Loucy (cell line): ENCODE results near the gene RTN3.

Experiments used
- H2AFZ ChIP-seq: fragments of 200-600 bp; sonication (generic); 2 replicates; pipeline ENCODE4 v1.6.0; 2016; ENCODE audit warnings: antibody characterized with exemption, mild to moderate bottlenecking, low read length, moderate library complexity
- H3F3A ChIP-seq: fragments of 200-600 bp; 2 replicates; pipeline ENCODE4 v1.6.0; 2016; ENCODE audit warnings: antibody characterized with exemption, low read depth, mild to moderate bottlenecking
- H3K27me3 ChIP-seq: fragments of 200-600 bp; sonication (generic); 2 replicates; pipeline ENCODE4 v1.6.1; 2014; ENCODE audit warnings: low read length, mild to moderate bottlenecking; ENCODE audit not compliant: insufficient read depth, poor library complexity, severe bottlenecking
- H3K36me3 ChIP-seq: fragments of 200-600 bp; sonication (generic); 2 replicates; pipeline ENCODE4 v1.6.1; 2016; ENCODE audit warnings: low read length; ENCODE audit not compliant: insufficient read depth
- H3K4me1 ChIP-seq: fragments of 200-600 bp; sonication (generic); 2 replicates; pipeline ENCODE4 v1.5.1; 2014; ENCODE audit warnings: low read length, mild to moderate bottlenecking; ENCODE audit not compliant: insufficient read depth, poor library complexity, severe bottlenecking
- H3K4me2 ChIP-seq: fragments of 200-600 bp; sonication (generic); 2 replicates; pipeline ENCODE4 v1.6.0; 2014; ENCODE audit warnings: antibody characterized with exemption, low read length, low read depth, mild to moderate bottlenecking; ENCODE audit not compliant: poor library complexity, severe bottlenecking
- H3K4me3 ChIP-seq: fragments of 200-600 bp; sonication (generic); 2 replicates; pipeline ENCODE4 v1.5.1; 2014; ENCODE audit warnings: low read length, mild to moderate bottlenecking, mixed read lengths; ENCODE audit not compliant: poor library complexity, severe bottlenecking
- H3K79me2 ChIP-seq: fragments of 200-600 bp; sonication (generic); 2 replicates; pipeline ENCODE4 v1.6.1; 2014; ENCODE audit warnings: low read length; ENCODE audit not compliant: insufficient read depth
- H3K9ac ChIP-seq: fragments of 200-600 bp; sonication (generic); 2 replicates; pipeline ENCODE4 v1.6.0; 2014; ENCODE audit warnings: mild to moderate bottlenecking, low read depth, low read length, moderate library complexity; ENCODE audit not compliant: poor library complexity, severe bottlenecking
- H3K9me2 ChIP-seq: fragments of 200-600 bp; sonication (generic); replicated peaks from 2 replicates; pipeline ENCODE4 v1.6.1; 2016; ENCODE audit warnings: low read depth, low read length, mixed read lengths
- H3K9me3 ChIP-seq: fragments of 200-600 bp; sonication (generic); 2 replicates; pipeline ENCODE4 v1.6.1; 2014; ENCODE audit warnings: mild to moderate bottlenecking, antibody characterized with exemption, low read length, low read depth; ENCODE audit not compliant: insufficient read depth
- H4K20me1 ChIP-seq: fragments of 200-600 bp; sonication (generic); 2 replicates; pipeline ENCODE4 v1.6.0; 2014; ENCODE audit warnings: antibody characterized with exemption, low read length, mild to moderate bottlenecking; ENCODE audit not compliant: insufficient read depth, poor library complexity, severe bottlenecking
- EZH2phosphoT487 ChIP-seq: fragments of 200-600 bp; IDR thresholded peaks from 2 replicates; pipeline ENCODE4 v1.6.1; 2018; ENCODE audit warnings: antibody characterized with exemption, mild to moderate bottlenecking, moderate library complexity, borderline replicate concordance
- TF ChIP-seq, protein P1 (sequence below): fragments of 200-600 bp; sonication (generic); conservative IDR thresholded peaks from 2 replicates; pipeline ENCODE4 v1.5.1; 2014; ENCODE audit warnings: mild to moderate bottlenecking, antibody characterized with exemption, low read length

RTN3 gene

DNA sequence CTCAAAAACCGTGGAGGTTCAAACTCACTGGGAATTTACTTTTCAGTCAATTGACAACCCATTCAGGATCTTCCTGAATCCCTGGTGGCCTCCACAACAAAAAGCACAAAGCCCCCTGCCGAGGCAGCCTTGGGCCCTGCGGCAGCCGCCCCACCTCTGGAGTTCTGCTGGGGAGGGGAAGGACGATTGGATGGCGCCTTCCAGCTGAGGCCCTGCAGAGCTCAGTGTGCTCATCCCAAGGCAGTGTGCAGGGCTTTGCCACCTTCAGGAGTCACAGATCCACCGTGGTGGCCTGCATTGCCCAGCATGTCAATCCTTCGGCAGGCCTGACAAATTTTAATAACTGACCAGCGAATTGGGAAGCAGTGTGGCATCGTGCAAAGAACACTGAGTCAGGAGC, 79.9 kb downstream of the RTN3 start:
- peaks cover 9% of the 10 kb centered on the region; the same call in 1 of the 2 replicates for H3K79me2 ChIP-seq
- no peak overlapping the region for H3K4me2 ChIP-seq
- no peaks in the 10 kb centered on the region for H3K9me3 ChIP-seq
- H3K4me1 ChIP-seq = peaks cover 9% of the 10 kb centered on the region
- H3K9ac ChIP-seq = no peak overlapping the region
- H3K36me3 ChIP-seq = peaks cover 42% of the 10 kb centered on the region; the same call in 1 of the 2 replicates
- H2AFZ ChIP-seq = no peak overlapping the region
- no peaks in the 10 kb centered on the region for H3K27me3 ChIP-seq
- no peak overlapping the region for H3K4me3 ChIP-seq
- H3F3A ChIP-seq = no peaks in the 10 kb centered on the region
- TF ChIP-seq, protein P1, sequence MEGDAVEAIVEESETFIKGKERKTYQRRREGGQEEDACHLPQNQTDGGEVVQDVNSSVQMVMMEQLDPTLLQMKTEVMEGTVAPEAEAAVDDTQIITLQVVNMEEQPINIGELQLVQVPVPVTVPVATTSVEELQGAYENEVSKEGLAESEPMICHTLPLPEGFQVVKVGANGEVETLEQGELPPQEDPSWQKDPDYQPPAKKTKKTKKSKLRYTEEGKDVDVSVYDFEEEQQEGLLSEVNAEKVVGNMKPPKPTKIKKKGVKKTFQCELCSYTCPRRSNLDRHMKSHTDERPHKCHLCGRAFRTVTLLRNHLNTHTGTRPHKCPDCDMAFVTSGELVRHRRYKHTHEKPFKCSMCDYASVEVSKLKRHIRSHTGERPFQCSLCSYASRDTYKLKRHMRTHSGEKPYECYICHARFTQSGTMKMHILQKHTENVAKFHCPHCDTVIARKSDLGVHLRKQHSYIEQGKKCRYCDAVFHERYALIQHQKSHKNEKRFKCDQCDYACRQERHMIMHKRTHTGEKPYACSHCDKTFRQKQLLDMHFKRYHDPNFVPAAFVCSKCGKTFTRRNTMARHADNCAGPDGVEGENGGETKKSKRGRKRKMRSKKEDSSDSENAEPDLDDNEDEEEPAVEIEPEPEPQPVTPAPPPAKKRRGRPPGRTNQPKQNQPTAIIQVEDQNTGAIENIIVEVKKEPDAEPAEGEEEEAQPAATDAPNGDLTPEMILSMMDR = no peak
- TF ChIP-seq EZH2phosphoT487 = no peak
- H3K9me2 ChIP-seq = no peaks in the 10 kb centered on the region
- H4K20me1 ChIP-seq = peaks cover 16% of the 10 kb centered on the region

DNA sequence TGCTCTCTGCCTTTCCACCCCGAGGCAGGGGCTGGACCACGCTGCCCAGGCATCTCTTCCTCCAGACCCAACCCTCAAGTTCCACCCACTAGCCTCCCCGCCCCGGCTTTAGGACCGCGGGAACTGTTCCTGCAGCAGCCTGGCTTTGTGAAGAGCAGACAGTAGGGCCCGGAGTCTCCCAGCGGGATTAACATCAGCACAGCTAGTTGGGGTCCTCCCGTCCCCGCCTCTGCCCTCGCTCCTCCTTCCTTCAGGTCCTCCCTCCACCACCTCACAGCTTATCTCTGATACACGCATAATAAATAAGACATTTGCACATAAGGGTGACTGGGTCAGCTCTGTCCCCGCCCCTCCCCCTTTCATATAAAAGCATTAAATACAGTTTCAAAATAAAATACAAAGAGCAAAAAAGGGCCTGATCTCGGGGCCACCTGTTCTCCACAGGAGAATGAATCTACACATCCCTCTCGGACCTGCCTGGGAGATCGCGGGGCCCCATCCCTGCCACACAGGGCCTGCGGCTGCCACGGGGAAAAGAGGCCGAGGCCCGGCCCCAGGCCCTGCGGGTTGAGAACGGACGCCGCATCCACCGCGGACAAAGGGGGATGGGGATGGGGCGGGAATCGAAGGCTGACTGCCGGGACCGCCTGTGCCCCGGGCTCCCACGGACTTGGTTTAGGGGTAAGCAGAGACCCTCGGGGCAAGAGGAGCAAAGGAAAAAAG, 80.8 kb downstream of the RTN3 start:
- Histone ChIP-seq H3K9ac (no peak overlapping the region), H3F3A (no peaks in the 10 kb centered on the region), H3K4me1 (peaks cover 18% of the 10 kb centered on the region), H3K9me3 (no peaks in the 10 kb centered on the region), H3K4me2 (no peak overlapping the region), H4K20me1 (peaks cover 25% of the 10 kb centered on the region), H2AFZ (no peak overlapping the region), H3K9me2 (no peaks in the 10 kb centered on the region), H3K79me2 (peaks cover 18% of the 10 kb centered on the region), H3K36me3 (peaks cover 35% of the 10 kb centered on the region; the same call in 1 of the 2 replicates), H3K27me3 (no peaks in the 10 kb centered on the region), H3K4me3 (no peak overlapping the region)
- no peak for TF ChIP-seq EZH2phosphoT487
- TF ChIP-seq, protein P1 = no peak

DNA sequence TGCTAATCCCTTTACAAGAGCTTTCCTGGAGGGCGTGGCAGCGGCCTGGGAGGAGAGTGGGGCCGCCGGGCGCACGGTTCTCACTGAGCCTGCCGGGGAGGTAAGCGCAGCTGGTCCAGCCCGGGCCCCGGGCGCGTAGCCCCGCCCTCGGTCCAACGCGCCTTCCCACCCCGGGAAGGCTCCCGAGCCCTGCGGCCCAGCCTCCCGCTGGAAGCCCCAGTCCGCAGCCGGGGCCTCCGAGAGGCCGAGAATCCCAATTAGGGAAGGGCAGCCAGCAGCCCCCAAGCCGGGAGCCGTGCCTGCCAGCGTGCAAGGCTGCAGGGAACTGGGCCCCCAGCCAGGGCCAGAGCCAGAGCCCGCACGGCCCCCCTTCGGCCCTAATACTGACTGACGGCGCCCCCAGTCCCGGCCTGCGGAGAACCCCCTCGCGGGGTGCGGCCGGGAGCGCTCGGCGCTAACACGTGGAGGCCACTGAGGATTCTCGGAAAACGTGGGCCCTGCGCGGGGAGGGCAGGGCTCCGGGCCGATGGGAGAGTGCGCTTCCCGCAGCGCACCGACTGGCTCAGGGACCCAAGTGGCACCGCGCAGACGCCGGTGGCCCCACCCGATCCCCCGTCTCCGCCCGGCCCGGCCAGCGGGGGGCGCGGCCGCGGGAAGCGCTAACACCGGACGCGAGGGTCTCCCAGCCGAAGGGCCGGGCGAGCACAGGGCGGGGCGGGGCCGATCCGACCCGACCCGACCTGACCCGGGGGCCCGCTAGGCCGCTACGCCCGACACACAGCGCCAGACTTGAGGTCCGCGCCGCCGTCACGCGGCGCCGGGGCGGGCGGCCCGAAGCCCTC, 81.6 kb downstream of the RTN3 start:
- Histone ChIP-seq H2AFZ (no peak overlapping the region), H3K79me2 (peaks cover 26% of the 10 kb centered on the region), H3K4me3 (no peak overlapping the region), H3K9me3 (no peaks in the 10 kb centered on the region), H4K20me1 (peaks cover 33% of the 10 kb centered on the region), H3K27me3 (no peaks in the 10 kb centered on the region), H3K4me2 (no peak overlapping the region), H3K36me3 (peaks cover 30% of the 10 kb centered on the region; the same call in 1 of the 2 replicates), H3K9ac (no peak overlapping the region), H3F3A (no peaks in the 10 kb centered on the region), H3K9me2 (no peaks in the 10 kb centered on the region), H3K4me1 (peaks cover 26% of the 10 kb centered on the region)
- no peak for TF ChIP-seq EZH2phosphoT487
- TF ChIP-seq, protein P1 = no peak
